Thymus (tissue), 11 donors: ENCODE data around the gene TMEM120A. TPM values are rescaled to one million over a fixed set of nuclear protein-coding genes. Genes with fewer than 3 reads are reported as not detected.

Source experiments
- DNase-seq, 9 donors: peaks; one replicate each; pipeline ENCODE4 v3.0.0-alpha.2; 2013; ENCODE audit warnings: low spot score in 9 of 9, low read depth in 6 of 9, missing footprints in 1 of 9
- H3K27ac ChIP-seq, 2 donors: one replicate each; pipeline ENCODE4 v1.5.1; 2013; ENCODE audit warnings: control low read depth in 1 of 2, low read depth in 1 of 2, low read length in 1 of 2, mild to moderate bottlenecking in 1 of 2, moderate library complexity in 1 of 2
- H3K27me3 ChIP-seq, 2 donors: one replicate each; pipeline ENCODE4 v1.5.1; 2013; ENCODE audit warnings: low read length in 1 of 2; ENCODE audit not compliant: control insufficient read depth in 2 of 2, insufficient read depth in 1 of 2
- H3K36me3 ChIP-seq, 2 donors: one replicate each; pipeline ENCODE4 v1.5.1; 2013; ENCODE audit warnings: low read length in 1 of 2, mild to moderate bottlenecking in 1 of 2, moderate library complexity in 1 of 2; ENCODE audit not compliant: control insufficient read depth in 2 of 2, insufficient read depth in 2 of 2
- H3K4me1 ChIP-seq, 2 donors: one replicate each; pipeline ENCODE4 v1.5.1; 2013; ENCODE audit warnings: low read length in 2 of 2; ENCODE audit not compliant: control insufficient read depth in 2 of 2, insufficient read depth in 2 of 2
- H3K4me3 ChIP-seq, 2 donors: one replicate each; pipeline ENCODE4 v1.5.1; 2013; ENCODE audit warnings: low read length in 2 of 2, control low read depth in 1 of 2, mild to moderate bottlenecking in 1 of 2
- H3K9me3 ChIP-seq, 2 donors: one replicate each; pipeline ENCODE4 v1.5.1; 2013; ENCODE audit warnings: low read length in 1 of 2, mild to moderate bottlenecking in 1 of 2; ENCODE audit not compliant: control insufficient read depth in 2 of 2, insufficient read depth in 1 of 2
- WGBS: extraction: QIAGEN DNeasy Blood & Tissue Kit; methylation state at CpG from one replicate; pipeline ENCODE4 v1.1.7; 2013; 5-methylcytosine and 5-hydroxymethylcytosine counted together
- polyA plus RNA-seq: library from polyadenylated mRNA; stranded (reverse); fragments of 200-250 nt; gene quantifications from one replicate; pipeline ENCODE4 v1.2.3, GENCODE V29; 2013
- total RNA-seq: library from RNA; stranded (reverse); fragments of 120-200 nt; gene quantifications from one replicate; pipeline ENCODE4 v1.2.4, GENCODE V29; 2013
- donor health status: healthy.

Gene TMEM120A
- total and polyA plus RNA-seq, 2 donors = 6.8 to 48.8 TPM

GRCh38 chr7:75971961-75972763, 22.2 kb downstream of the TMEM120A start:
- no peaks in the 10 kb centered on the region for H3K27me3 ChIP-seq
- no peak for DNase-seq
- WGBS = 93% methylated on average over 19 of the region's 19 CpGs
- no peaks in the 10 kb centered on the region for H3K4me1 ChIP-seq
- H3K36me3 ChIP-seq = peaks cover 30 to 35% of the 10 kb centered on the region in 2 donors
- no peak overlapping the region for H3K4me3 ChIP-seq
- no peaks in the 10 kb centered on the region for H3K9me3 ChIP-seq
- no peak overlapping the region for H3K27ac ChIP-seq

GRCh38 chr7:75971309-75971960, 23.0 kb downstream of the TMEM120A start:
- H3K4me1 ChIP-seq = no peaks in the 10 kb centered on the region
- no peaks in the 10 kb centered on the region for H3K27me3 ChIP-seq
- no peak for DNase-seq
- no peak overlapping the region for H3K27ac ChIP-seq
- H3K9me3 ChIP-seq = no peaks in the 10 kb centered on the region
- H3K36me3 ChIP-seq = peaks cover 31 to 36% of the 10 kb centered on the region in 2 donors
- WGBS = 96% methylated on average over 14 of the region's 14 CpGs
- no peak overlapping the region for H3K4me3 ChIP-seq

- Histone ChIP-seq H3K9me3 (no peaks in the 10 kb centered on the region), H3K4me1 (peaks cover 0 to 5% of the 10 kb centered on the region in 2 donors)
- 98% methylated on average over 30 of the region's 30 CpGs for whole genome bisulfite sequencing
These were observed 24.5 kb downstream of the TMEM120A start for GRCh38 chr7:75969704-75970498.

GRCh38 chr7:75969182-75969581, 25.2 kb downstream of the TMEM120A start:
- H3K4me3 ChIP-seq = no peak overlapping the region
- H3K27ac ChIP-seq = no peak overlapping the region
- H3K4me1 ChIP-seq = peaks cover 0 to 5% of the 10 kb centered on the region in 2 donors
- H3K36me3 ChIP-seq = peaks cover 40 to 42% of the 10 kb centered on the region in 2 donors
- WGBS = 96% methylated on average over 13 of the region's 13 CpGs
- no peaks in the 10 kb centered on the region for H3K9me3 ChIP-seq
- no peak for DNase-seq
- H3K27me3 ChIP-seq = no peaks in the 10 kb centered on the region

More at GRCh38 chr7:75969704-75970498, 24.5 kb downstream of the TMEM120A start:
- Histone ChIP-seq H3K36me3 (peaks cover 41 to 42% of the 10 kb centered on the region in 2 donors), H3K4me3 (no peak overlapping the region), H3K27me3 (no peaks in the 10 kb centered on the region), H3K27ac (no peak overlapping the region)
- DNase-seq = no peak

GRCh38 chr7:75968561-75969001, 25.8 kb downstream of the TMEM120A start:
- no peak for DNase-seq
- Histone ChIP-seq H3K4me1 (peaks cover 0 to 5% of the 10 kb centered on the region in 2 donors), H3K27ac (no peak overlapping the region), H3K9me3 (no peaks in the 10 kb centered on the region), H3K4me3 (no peak overlapping the region), H3K36me3 (peaks cover 36% of the 10 kb centered on the region in 2 donors), H3K27me3 (no peaks in the 10 kb centered on the region)
- 98% methylated on average over 12 of the region's 12 CpGs for WGBS

GRCh38 chr7:75968012-75968411, 26.4 kb downstream of the TMEM120A start:
- Histone ChIP-seq H3K4me3 (no peak overlapping the region), H3K4me1 (peaks cover 0 to 5% of the 10 kb centered on the region in 2 donors)
- WGBS = 92% methylated on average over 10 of the region's 10 CpGs

GRCh38 chr7:75967487-75967997, 26.9 kb downstream of the TMEM120A start:
- Histone ChIP-seq H3K36me3 (peaks cover 29% of the 10 kb centered on the region in 2 donors), H3K9me3 (no peaks in the 10 kb centered on the region), H3K27ac (no peak overlapping the region), H3K4me3 (no peak overlapping the region), H3K4me1 (peaks cover 0 to 5% of the 10 kb centered on the region in 2 donors), H3K27me3 (no peaks in the 10 kb centered on the region)
- WGBS = 50% methylated on average over 13 of the region's 13 CpGs
- DNase-seq = no peak

More at GRCh38 chr7:75968012-75968411, 26.4 kb downstream of the TMEM120A start:
- Histone ChIP-seq H3K9me3 (no peaks in the 10 kb centered on the region), H3K27ac (no peak overlapping the region), H3K36me3 (peaks cover 32% of the 10 kb centered on the region in 2 donors), H3K27me3 (no peaks in the 10 kb centered on the region)
- no peak for DNase-seq

- WGBS = 95% methylated on average over 11 of the region's 11 CpGs
- peaks cover 24% of the 10 kb centered on the region in 2 donors for H3K36me3 ChIP-seq
- H3K27ac ChIP-seq = no peak overlapping the region
- H3K4me3 ChIP-seq = no peak overlapping the region
- H3K4me1 ChIP-seq = peaks cover 0 to 5% of the 10 kb centered on the region in 2 donors
- no peaks in the 10 kb centered on the region for H3K27me3 ChIP-seq
- DNase-seq = no peak
- no peaks in the 10 kb centered on the region for H3K9me3 ChIP-seq
These were observed 27.3 kb downstream of the TMEM120A start for GRCh38 chr7:75967055-75967454.
